AG09319 (cell line): ENCODE measurements around the gene OTUB2.

Experiments
- DNase-seq: peaks from one replicate; pipeline ENCODE4 v3.0.0-alpha.2; 2010; ENCODE audit warnings: low read depth; ENCODE audit errors: extremely low read depth
- CTCF ChIP-seq: IDR thresholded peaks from 2 replicates; pipeline ENCODE4 v1.5.1; 2011; ENCODE audit warnings: low read depth, mild to moderate bottlenecking, inconsistent platforms, low read length, moderate library complexity

The OTUB2 gene

GRCh38 chr14:94026173-94026888, at the start of gene OTUB2:
Gene OTUB2, plus strand, starts transcription at chr14:94026340. Its CDS starts 198 bp downstream, at chr14:94026538.
- DNase-seq: peak; percentile 96
- TF ChIP-seq CTCF: no peak

- no peak for DNase-seq
- TF ChIP-seq CTCF: no peak
These were observed 49.6 kb upstream of the OTUB2 start, which contains the start of gene ASB2 for GRCh38 chr14:93976477-93977057. Gene ASB2, minus strand, starts transcription at chr14:93976570. Its CDS starts 12,031 bp downstream, at chr14:93964539.

GRCh38 chr14:93977171-93977570, 49.0 kb upstream of the OTUB2 start:
- no peak for TF ChIP-seq CTCF
- no peak for DNase-seq

GRCh38 chr14:93977790-93978581, 48.2 kb upstream of the OTUB2 start:
- no peak for DNase-seq
- TF ChIP-seq CTCF: no peak

- no peak for DNase-seq
- TF ChIP-seq CTCF: no peak
These were observed 47.4 kb upstream of the OTUB2 start for GRCh38 chr14:93978735-93979134.

- no peak for DNase-seq
- TF ChIP-seq CTCF: no peak
These were observed 45.5 kb upstream of the OTUB2 start for GRCh38 chr14:93980456-93981201.
